Common myeloid progenitor, CD34-positive (primary cell): ENCODE results near the gene PAXX.
A peak's percentile ranks its signal among the peaks of the same experiment; 100 is the strongest.

Source experiments
- CTCF ChIA-PET: fragments of 350-600 bp; sonication (Branson Sonifier 250); formaldehyde crosslinking; loops from one replicate; lab custom pipeline; 2021; ENCODE audit warnings: antibody characterized with exemption; lab: Charles Lee
- POLR2A ChIA-PET: fragments of 350-600 bp; sonication (Branson Sonifier 250); formaldehyde crosslinking; loops from one replicate; lab custom pipeline; 2021; ENCODE audit warnings: antibody characterized with exemption; lab: Charles Lee
- DNase-seq, 3 donors: peaks; one replicate each; pipeline versions ENCODE4 v3.0.0 to v3.0.0-alpha.2; 2013
- H3K27ac ChIP-seq, 2 experiments: 1 replicate in 1 of 2; 2 replicates in 1 of 2; pipeline ENCODE4 v1.7.0; 2013; ENCODE audit warnings: inconsistent platforms in 2 of 2, low read length in 2 of 2, mild to moderate bottlenecking in 2 of 2, low read depth in 1 of 2, moderate library complexity in 1 of 2; ENCODE audit not compliant: severe bottlenecking in 2 of 2, insufficient read depth in 1 of 2, poor library complexity in 1 of 2
- H3K27me3 ChIP-seq, 5 experiments: replicated peaks in 2 of 5; 1 replicate in 3 of 5; 2 replicates in 2 of 5; pipeline versions ENCODE4 v1.6.1 to v1.7.0; 2013; ENCODE audit warnings: low read length in 4 of 5, mild to moderate bottlenecking in 2 of 5, moderate library complexity in 2 of 5, inconsistent platforms in 1 of 5; ENCODE audit not compliant: insufficient read depth in 5 of 5, control insufficient read depth in 4 of 5
- H3K36me3 ChIP-seq, 4 experiments: 1 replicate in 2 of 4; 2 replicates in 2 of 4; pipeline versions ENCODE4 v1.6.1 to v1.7.0; 2013; ENCODE audit warnings: low read length in 3 of 4, control low read depth in 1 of 4, mild to moderate bottlenecking in 1 of 4; ENCODE audit not compliant: control insufficient read depth in 4 of 4, insufficient read depth in 4 of 4
- H3K4me1 ChIP-seq, 4 experiments: 1 replicate in 3 of 4; 2 replicates in 1 of 4; pipeline versions ENCODE4 v1.6.1 to v1.7.1; 2013; ENCODE audit warnings: low read length in 3 of 4, mild to moderate bottlenecking in 3 of 4, control low read depth in 1 of 4, inconsistent platforms in 1 of 4, moderate library complexity in 1 of 4; ENCODE audit not compliant: control insufficient read depth in 4 of 4, insufficient read depth in 4 of 4; ENCODE audit errors: control extremely low read depth in 1 of 4
- H3K4me3 ChIP-seq, 7 experiments: 1 replicate in 4 of 7; 2 replicates in 3 of 7; pipeline versions ENCODE4 v1.5.1 to v1.7.0; 2013; ENCODE audit warnings: mild to moderate bottlenecking in 7 of 7, low read length in 6 of 7, moderate library complexity in 6 of 7, inconsistent platforms in 2 of 7, low read depth in 2 of 7, control low read depth in 1 of 7; ENCODE audit not compliant: insufficient read depth in 4 of 7, control insufficient read depth in 1 of 7; ENCODE audit errors: extremely low read depth in 1 of 7
- H3K9me3 ChIP-seq, 5 experiments: 1 replicate in 4 of 5; 2 replicates in 1 of 5; pipeline versions ENCODE4 v1.6.1 to v1.7.1; 2013; ENCODE audit warnings: low read length in 4 of 5, mild to moderate bottlenecking in 2 of 5, inconsistent platforms in 1 of 5, low read depth in 1 of 5, moderate library complexity in 1 of 5; ENCODE audit not compliant: control insufficient read depth in 4 of 5, insufficient read depth in 2 of 5; ENCODE audit errors: control extremely low read depth in 1 of 5
- WGBS: methylation state at CpG from one replicate; pipeline ENCODE4 v1.1.5; 2013; ENCODE audit not compliant: insufficient coverage; 5-methylcytosine and 5-hydroxymethylcytosine counted together

The PAXX gene

DNA sequence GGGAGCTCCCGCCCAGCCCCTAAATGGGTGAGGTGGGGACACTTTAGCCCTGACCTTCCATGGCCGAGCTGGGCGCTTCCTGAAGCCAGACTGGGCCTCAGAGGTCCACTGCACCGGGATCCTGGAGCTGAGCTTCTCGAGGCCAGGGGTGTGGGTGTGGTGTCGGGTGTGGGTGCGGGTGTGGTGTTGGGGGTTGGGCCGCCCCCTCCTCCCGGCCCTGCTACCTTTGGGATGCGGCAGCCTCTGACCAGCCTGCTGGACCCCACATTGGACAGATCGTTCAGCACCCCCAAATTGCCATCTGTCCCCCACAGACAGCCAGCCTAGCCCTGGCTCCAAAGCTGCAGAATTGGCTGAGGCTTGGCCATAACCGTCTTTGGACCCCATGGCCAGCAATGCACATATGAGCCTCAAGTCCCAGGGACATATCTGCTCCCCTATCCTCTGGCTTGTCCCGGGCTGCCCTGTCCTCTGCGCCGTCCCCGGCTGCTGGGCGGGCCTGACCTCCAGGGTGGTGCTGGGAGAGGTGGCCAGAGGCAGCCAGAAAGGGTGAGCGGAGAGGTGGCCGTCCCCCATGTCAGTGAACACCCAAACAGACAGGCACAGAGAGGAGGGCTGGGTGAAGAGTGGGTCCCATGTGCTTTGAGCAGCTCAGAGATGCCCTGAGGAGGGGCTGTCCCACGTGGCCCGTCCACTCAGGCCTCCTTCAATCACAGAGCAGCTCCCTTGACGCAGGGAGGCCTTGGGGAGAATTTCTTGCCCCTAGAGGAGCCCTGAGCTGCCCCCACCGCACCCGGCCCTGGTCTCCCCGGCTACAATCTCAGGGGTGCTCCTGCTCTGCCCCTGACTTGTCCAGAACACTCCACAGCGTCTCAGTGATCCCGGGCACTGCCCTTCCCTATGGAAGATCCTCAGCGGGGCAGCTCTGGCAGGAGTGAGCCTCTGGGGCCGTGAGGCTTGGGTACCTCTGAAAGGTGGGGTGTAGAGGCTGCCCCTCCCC is 18.3 kb upstream of the PAXX start:
- WGBS, result 90% methylated on average over 23 of the region's 29 CpGs
- no peak for DNase-seq
- no peak overlapping the region for H3K4me3 ChIP-seq
- H3K27me3 ChIP-seq, result peaks cover 0 to 6% (median under 1%) of the 10 kb centered on the region in 5 experiments
- ChIA-PET CTCF (interaction anchor here (0.7 to 5.7 kb wide), 11 partner anchors 8 to 317 kb away, joined by 3 to 28 read pairs (median 6); partner anchors contain the start of gene CLIC3), POLR2A (no interaction called here)
- no peaks in the 10 kb centered on the region for H3K36me3 ChIP-seq
- H3K27ac ChIP-seq, result no peak overlapping the region
- H3K4me1 ChIP-seq, result peaks cover 0 to 42% (median 36%) of the 10 kb centered on the region in 4 experiments
- no peaks in the 10 kb centered on the region for H3K9me3 ChIP-seq

DNA sequence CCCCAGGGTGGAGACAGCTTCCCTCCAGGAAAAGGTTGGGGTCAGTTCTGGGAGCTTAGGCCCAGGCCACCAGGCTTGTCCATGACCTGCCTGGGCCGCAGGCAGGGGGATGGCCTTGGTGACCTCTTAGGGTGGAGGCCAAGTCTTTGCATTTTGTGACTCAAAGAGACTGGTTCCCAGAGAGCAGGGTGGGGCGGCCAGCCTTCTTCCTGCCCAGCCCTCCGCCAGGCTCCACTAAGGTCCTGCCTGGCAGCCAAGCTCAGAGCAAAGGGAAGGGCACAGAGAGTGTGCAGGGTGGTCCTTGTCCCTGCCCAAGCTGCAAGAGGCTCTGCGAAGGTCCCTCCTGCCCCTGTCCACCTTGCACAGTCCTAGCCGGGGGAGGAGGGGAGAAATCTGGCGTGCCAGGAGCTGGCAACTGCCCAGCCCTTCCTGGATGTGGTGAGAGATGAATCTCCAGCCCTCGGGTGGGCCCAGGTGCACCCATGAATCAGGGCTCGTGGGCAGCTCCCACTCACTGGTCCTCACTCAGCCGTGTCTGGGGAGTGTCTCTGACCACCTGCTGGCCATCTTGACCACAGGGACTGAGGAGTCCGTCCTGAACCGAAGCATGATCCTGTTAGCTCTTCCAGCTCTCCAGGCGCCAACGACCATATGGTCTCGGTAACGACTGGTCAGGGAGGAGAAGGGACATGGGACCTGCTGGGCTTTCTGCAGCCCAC is 17.2 kb upstream of the PAXX start:
- Histone ChIP-seq H3K27me3 (peaks cover 0 to 11% (median 4%) of the 10 kb centered on the region in 5 experiments), H3K36me3 (no peaks in the 10 kb centered on the region), H3K9me3 (no peaks in the 10 kb centered on the region), H3K4me1 (peaks cover 0 to 43% (median 38%) of the 10 kb centered on the region in 4 experiments), H3K27ac (no peak overlapping the region), H3K4me3 (peak overlapping the region in 1 of 7 experiments; percentile 30)
- WGBS, result 37% methylated on average over 14 of the region's 15 CpGs
- DNase-seq, result peak in 1 of 3 donors; percentile 28
- ChIA-PET POLR2A (interaction anchor here (1.0 to 1.4 kb wide), 2 partner anchors 54 to 60 kb away, joined by 4 to 7 read pairs; no protein-coding TSS in a partner anchor), CTCF (interaction anchor here (0.7 to 5.7 kb wide), 14 partner anchors 9 to 72 kb away, joined by 3 to 28 read pairs (median 6); partner anchors contain the start of genes CLIC3 and PAXX)

DNA sequence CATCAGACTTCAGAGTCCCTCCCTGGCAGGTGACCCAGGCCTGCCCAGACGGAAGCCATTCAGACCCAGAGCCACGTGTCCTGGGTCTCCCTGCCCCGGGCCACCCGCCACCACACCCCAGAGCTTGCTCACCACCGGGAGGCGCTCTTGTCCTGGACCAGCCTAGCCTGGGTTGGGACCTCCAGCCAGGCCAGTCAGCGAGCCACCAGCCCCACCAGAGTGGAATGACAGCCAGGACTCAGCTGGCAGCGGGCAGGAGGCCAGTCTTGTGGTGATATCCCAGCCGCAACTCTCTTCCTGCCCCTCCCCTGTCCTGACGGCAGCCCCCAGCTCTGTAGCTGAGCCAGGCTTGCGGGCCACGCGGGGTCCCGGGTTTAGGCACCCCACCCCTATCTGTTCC is 16.6 kb upstream of the PAXX start:
- ChIA-PET POLR2A (interaction anchor here (1.0 to 1.5 kb wide), 3 partner anchors 16 to 59 kb away, joined by 4 to 7 read pairs (median 5); partner anchors contain the start of gene PAXX), CTCF (interaction anchor here (1.0 to 5.7 kb wide), 15 partner anchors 10 to 77 kb away, joined by 3 to 28 read pairs (median 6); partner anchors contain the start of genes CLIC3 and PAXX)
- 4% methylated on average over 14 of the region's 14 CpGs for WGBS
- Histone ChIP-seq H3K27ac (no peak overlapping the region), H3K36me3 (no peaks in the 10 kb centered on the region), H3K9me3 (no peaks in the 10 kb centered on the region), H3K27me3 (peaks cover 0 to 11% (median 4%) of the 10 kb centered on the region in 5 experiments), H3K4me1 (peaks cover 0 to 41% (median 36%) of the 10 kb centered on the region in 4 experiments), H3K4me3 (peak overlapping the region in 1 of 7 experiments; percentile 30)
- DNase-seq, result peak; percentile 82 to 95 (median 93)

DNA sequence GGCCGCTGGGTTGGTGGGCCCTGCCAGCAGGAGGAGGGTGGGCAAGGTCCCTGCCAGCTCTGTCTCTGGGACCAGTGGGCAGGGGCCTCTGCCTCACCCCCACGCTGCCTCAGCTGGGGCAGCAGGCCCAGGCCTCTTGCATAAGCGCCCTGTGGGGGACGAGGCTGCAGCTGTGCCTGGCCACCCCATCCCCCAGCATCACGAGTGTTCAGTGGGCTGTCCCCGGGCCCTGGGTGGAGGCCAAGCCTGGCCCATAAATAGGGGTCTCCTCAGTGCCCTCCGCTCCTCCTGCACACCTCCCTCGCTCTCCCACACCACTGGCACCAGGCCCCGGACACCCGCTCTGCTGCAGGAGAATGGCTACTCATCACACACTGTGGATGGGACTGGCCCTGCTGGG is 15.0 kb upstream of the PAXX start, which contains the start of gene PTGDS:
Gene PTGDS (plus strand): TSS at position 282 of the 400 bp plus-strand sequence. CDS start 75 bp downstream, at position 357.
- POLR2A ChIA-PET, result interaction anchor here (1.5 kb wide), 1 partner anchor 15 kb away, joined by 5 read pairs; the partner anchor contains the start of gene PAXX

DNA sequence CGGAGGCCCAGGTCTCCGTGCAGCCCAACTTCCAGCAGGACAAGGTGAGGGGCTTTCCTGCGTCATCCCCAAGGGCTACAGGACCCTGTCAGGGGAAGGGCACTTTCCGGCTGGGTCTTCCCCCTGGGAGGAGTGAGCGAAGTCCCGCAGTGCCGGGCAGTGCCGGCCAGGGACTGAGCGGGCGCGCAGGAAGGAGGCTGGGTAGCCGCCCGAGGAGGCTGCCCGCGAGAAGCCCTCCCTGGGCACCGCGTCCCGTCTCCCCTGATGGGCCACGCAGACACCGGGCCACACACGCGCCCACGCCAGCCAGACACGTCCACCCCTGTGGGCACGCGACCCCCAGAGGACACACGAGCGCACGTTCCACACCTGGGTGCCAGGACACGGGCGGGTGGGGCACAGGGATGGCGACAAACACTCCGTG is 14.6 kb upstream of the PAXX start:
- Histone ChIP-seq H3K27ac (no peak overlapping the region), H3K27me3 (peaks cover 0 to 11% (median 4%) of the 10 kb centered on the region in 5 experiments), H3K4me3 (peak overlapping the region in 4 of 7 experiments; percentile 19 to 64 (median 46)), H3K36me3 (no peaks in the 10 kb centered on the region), H3K4me1 (peaks cover 0 to 41% (median 36%) of the 10 kb centered on the region in 4 experiments), H3K9me3 (no peaks in the 10 kb centered on the region)
- DNase-seq, result no peak
- ChIA-PET CTCF (interaction anchor here (3.2 to 5.7 kb wide), 2 partner anchors 10 to 58 kb away, joined by 17 to 28 read pairs; no protein-coding TSS in a partner anchor), POLR2A (no interaction called here)
- WGBS, result 21% methylated on average over 21 of the region's 33 CpGs

More for the DNA sequence above, 15.0 kb upstream of the PAXX start, which contains the start of gene PTGDS:
- Histone ChIP-seq H3K9me3 (no peaks in the 10 kb centered on the region), H3K27me3 (peaks cover 0 to 11% (median 4%) of the 10 kb centered on the region in 5 experiments), H3K36me3 (no peaks in the 10 kb centered on the region), H3K4me1 (peaks cover 0 to 41% (median 36%) of the 10 kb centered on the region in 4 experiments), H3K27ac (no peak within 1 kb of the TSS), H3K4me3 (peak within 1 kb of the TSS in 4 of 7 experiments; percentile 19 to 64 (median 46))
- CTCF ChIA-PET, result interaction anchor here (3.2 to 5.7 kb wide), 2 partner anchors 10 to 58 kb away, joined by 17 to 28 read pairs; no protein-coding TSS in a partner anchor
- 79% methylated on average over 6 of the region's 10 CpGs for WGBS
- no peak for DNase-seq
